ENCODE results near the gene NTM.

The NTM gene

GRCh38 chr11:131809203-131809918, 438.9 kb downstream of the NTM start:
- DNase-seq (ENCODE audit: low read depth in 1 of 2, low spot score in 1 of 2), result no peak

GRCh38 chr11:131810541-131810940, 440.1 kb downstream of the NTM start:
- DNase-seq (ENCODE audit: low read depth in 1 of 2, low spot score in 1 of 2), result no peak

GRCh38 chr11:131811383-131811782, 441.0 kb downstream of the NTM start:
- DNase-seq (ENCODE audit: low read depth in 1 of 2, low spot score in 1 of 2), result no peak

- DNase-seq (ENCODE audit: low read depth in 1 of 2, low spot score in 1 of 2), result no peak
Observed at GRCh38 chr11:131814108-131814507, 443.7 kb downstream of the NTM start.

GRCh38 chr11:131815590-131815989, 445.2 kb downstream of the NTM start:
- no peak for DNase-seq (ENCODE audit: low read depth in 1 of 2, low spot score in 1 of 2)

- DNase-seq (ENCODE audit: low read depth in 1 of 2, low spot score in 1 of 2), result no peak
Observed at GRCh38 chr11:131816051-131816450, 445.6 kb downstream of the NTM start.

GRCh38 chr11:131817687-131818188, 447.3 kb downstream of the NTM start:
- no peak for DNase-seq (ENCODE audit: low read depth in 1 of 2, low spot score in 1 of 2)

- no peak for DNase-seq (ENCODE audit: low read depth in 1 of 2, low spot score in 1 of 2)
Observed at GRCh38 chr11:131819865-131820264, 449.4 kb downstream of the NTM start.

GRCh38 chr11:131822506-131822905, 452.1 kb downstream of the NTM start:
- no peak for DNase-seq (ENCODE audit: low read depth in 1 of 2, low spot score in 1 of 2)

GRCh38 chr11:131823772-131824171, 453.4 kb downstream of the NTM start:
- DNase-seq (ENCODE audit: low read depth in 1 of 2, low spot score in 1 of 2), result no peak

- no peak for DNase-seq (ENCODE audit: low read depth in 1 of 2, low spot score in 1 of 2)
Observed at GRCh38 chr11:131824771-131825170, 454.4 kb downstream of the NTM start.

- no peak for DNase-seq (ENCODE audit: low read depth in 1 of 2, low spot score in 1 of 2)
Observed at GRCh38 chr11:131827430-131827829, 457.0 kb downstream of the NTM start.

- no peak for DNase-seq (ENCODE audit: low read depth in 1 of 2, low spot score in 1 of 2)
Observed at GRCh38 chr11:131829725-131830124, 459.3 kb downstream of the NTM start.

- no peak for DNase-seq (ENCODE audit: low read depth in 1 of 2, low spot score in 1 of 2)
Observed at GRCh38 chr11:131832079-131832478, 461.7 kb downstream of the NTM start.

- DNase-seq (ENCODE audit: low read depth in 1 of 2, low spot score in 1 of 2), result no peak
Observed at GRCh38 chr11:131833366-131833765, 463.0 kb downstream of the NTM start.

GRCh38 chr11:131837562-131837961, 467.1 kb downstream of the NTM start:
- DNase-seq (ENCODE audit: low read depth in 1 of 2, low spot score in 1 of 2), result no peak

- no peak for DNase-seq (ENCODE audit: low read depth in 1 of 2, low spot score in 1 of 2)
Observed at GRCh38 chr11:131838016-131838415, 467.6 kb downstream of the NTM start.

- no peak for DNase-seq (ENCODE audit: low read depth in 1 of 2, low spot score in 1 of 2)
Observed at GRCh38 chr11:131839326-131839725, 468.9 kb downstream of the NTM start.

- DNase-seq (ENCODE audit: low read depth in 1 of 2, low spot score in 1 of 2), result no peak
Observed at GRCh38 chr11:131840545-131840944, 470.1 kb downstream of the NTM start.

- no peak for DNase-seq (ENCODE audit: low read depth in 1 of 2, low spot score in 1 of 2)
Observed at GRCh38 chr11:131841028-131841427, 470.6 kb downstream of the NTM start.

GRCh38 chr11:131841925-131842635, 471.7 kb downstream of the NTM start:
- no peak for DNase-seq (ENCODE audit: low read depth in 1 of 2, low spot score in 1 of 2)

- DNase-seq (ENCODE audit: low read depth in 1 of 2, low spot score in 1 of 2), result no peak
Observed at GRCh38 chr11:131845255-131845654, 474.8 kb downstream of the NTM start.

- DNase-seq (ENCODE audit: low read depth in 1 of 2, low spot score in 1 of 2), result no peak
Observed at GRCh38 chr11:131849485-131849884, 479.1 kb downstream of the NTM start.
